GM12875 (cell line): ENCODE results near the gene TMPRSS9.

Experiments
- H3K4me3 ChIP-seq: one replicate; pipeline ENCODE4 v1.5.1; 2011; ENCODE audit warnings: low read depth, low read length, control low read depth
- TF ChIP-seq, protein P1 (sequence below): IDR thresholded peaks from 2 replicates; pipeline ENCODE4 v1.5.1; 2011; ENCODE audit warnings: low read depth, mild to moderate bottlenecking, control low read depth, inconsistent platforms, low read length, moderate library complexity, borderline replicate concordance; ENCODE audit not compliant: insufficient read depth

The TMPRSS9 gene

DNA sequence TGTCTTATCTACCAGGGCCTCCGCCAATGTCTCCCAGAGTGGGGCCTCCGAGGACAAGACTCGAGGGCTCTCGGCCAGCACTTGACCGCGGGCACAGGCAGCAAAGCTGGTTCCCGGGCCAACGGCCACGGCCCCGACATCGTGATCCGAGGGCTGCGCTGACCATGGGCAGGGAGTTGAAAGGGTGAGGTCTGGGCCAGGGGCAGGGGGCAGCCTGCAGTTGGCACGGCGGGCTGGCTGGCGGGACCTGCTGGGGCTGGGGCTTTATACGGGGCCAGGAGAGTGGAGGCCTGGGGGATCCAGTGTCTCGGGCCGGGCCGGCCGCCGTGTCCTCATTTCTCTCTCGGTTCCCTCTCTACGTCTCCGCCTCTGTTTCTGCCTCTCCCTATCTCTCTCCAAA is 42.3 kb upstream of the TMPRSS9 start:
- TF ChIP-seq, protein P1, sequence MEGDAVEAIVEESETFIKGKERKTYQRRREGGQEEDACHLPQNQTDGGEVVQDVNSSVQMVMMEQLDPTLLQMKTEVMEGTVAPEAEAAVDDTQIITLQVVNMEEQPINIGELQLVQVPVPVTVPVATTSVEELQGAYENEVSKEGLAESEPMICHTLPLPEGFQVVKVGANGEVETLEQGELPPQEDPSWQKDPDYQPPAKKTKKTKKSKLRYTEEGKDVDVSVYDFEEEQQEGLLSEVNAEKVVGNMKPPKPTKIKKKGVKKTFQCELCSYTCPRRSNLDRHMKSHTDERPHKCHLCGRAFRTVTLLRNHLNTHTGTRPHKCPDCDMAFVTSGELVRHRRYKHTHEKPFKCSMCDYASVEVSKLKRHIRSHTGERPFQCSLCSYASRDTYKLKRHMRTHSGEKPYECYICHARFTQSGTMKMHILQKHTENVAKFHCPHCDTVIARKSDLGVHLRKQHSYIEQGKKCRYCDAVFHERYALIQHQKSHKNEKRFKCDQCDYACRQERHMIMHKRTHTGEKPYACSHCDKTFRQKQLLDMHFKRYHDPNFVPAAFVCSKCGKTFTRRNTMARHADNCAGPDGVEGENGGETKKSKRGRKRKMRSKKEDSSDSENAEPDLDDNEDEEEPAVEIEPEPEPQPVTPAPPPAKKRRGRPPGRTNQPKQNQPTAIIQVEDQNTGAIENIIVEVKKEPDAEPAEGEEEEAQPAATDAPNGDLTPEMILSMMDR = no peak
- no peak overlapping the region for H3K4me3 ChIP-seq

DNA sequence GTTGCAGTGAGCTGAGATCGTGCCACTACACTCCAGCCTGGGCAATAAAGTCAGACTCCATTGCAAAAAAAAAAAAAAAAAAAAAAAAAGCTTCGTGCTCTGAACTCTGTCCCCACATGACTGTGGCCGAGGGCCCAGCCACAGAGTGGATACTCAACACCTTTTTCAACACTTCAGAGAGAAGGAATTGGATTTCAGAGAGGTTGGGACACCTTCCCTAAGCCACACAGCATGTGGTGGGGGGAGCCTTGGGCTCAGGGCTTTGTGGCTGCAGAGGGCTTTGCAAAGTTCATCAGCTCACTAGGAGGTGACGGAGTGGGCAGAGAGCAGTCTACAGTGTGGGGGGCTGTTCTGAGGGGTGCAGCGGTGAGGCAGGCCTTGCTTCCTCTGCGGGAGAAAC is 41.1 kb upstream of the TMPRSS9 start:
- TF ChIP-seq, protein P1 = no peak
- H3K4me3 ChIP-seq = no peak overlapping the region

GRCh38 chr19:2319551-2319950 is 40.5 kb upstream of the TMPRSS9 start:
- TF ChIP-seq, protein P1 = no peak

DNA sequence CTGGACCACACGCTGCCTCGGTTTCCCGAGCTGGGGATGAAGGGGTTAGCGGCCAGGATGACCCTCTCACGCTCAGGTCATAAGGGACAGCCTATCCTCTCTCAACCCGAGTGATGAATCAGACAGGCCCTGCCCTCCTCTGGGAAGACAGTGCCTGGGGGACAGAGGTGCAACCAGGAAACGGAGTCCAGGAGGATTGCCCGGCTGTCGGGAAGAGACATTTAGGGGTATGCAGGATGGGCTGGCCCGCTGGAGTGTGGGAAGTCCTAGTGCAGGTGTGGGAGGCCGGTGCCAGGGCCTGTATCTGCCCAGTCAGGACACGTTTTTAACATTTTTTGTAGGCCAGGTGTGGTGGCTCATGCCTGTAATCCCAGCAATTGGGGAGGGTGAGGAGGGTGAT is 40.0 kb upstream of the TMPRSS9 start:
- TF ChIP-seq, protein P1 = no peak
- H3K4me3 ChIP-seq = no peak overlapping the region

More at GRCh38 chr19:2319551-2319950, 40.5 kb upstream of the TMPRSS9 start:
- no peak overlapping the region for H3K4me3 ChIP-seq

- no peak overlapping the region for H3K4me3 ChIP-seq
- TF ChIP-seq, protein P1 = no peak
These were observed 39.1 kb upstream of the TMPRSS9 start for GRCh38 chr19:2320939-2321338.

- H3K4me3 ChIP-seq = no peak overlapping the region
- TF ChIP-seq, protein P1 = no peak
These were observed 38.3 kb upstream of the TMPRSS9 start for GRCh38 chr19:2321565-2322283.

GRCh38 chr19:2323707-2324106 is 36.4 kb upstream of the TMPRSS9 start:
- H3K4me3 ChIP-seq = no peak overlapping the region
- TF ChIP-seq, protein P1 = no peak
